SW 1271 (cell line): ENCODE data around the gene DPYSL4.

ENCODE experiments used
- DNase-seq, 2 experiments: peaks; one replicate each; lab custom pipeline; 2025; lab: John Stamatoyannopoulos, UW

The DPYSL4 gene

DNA sequence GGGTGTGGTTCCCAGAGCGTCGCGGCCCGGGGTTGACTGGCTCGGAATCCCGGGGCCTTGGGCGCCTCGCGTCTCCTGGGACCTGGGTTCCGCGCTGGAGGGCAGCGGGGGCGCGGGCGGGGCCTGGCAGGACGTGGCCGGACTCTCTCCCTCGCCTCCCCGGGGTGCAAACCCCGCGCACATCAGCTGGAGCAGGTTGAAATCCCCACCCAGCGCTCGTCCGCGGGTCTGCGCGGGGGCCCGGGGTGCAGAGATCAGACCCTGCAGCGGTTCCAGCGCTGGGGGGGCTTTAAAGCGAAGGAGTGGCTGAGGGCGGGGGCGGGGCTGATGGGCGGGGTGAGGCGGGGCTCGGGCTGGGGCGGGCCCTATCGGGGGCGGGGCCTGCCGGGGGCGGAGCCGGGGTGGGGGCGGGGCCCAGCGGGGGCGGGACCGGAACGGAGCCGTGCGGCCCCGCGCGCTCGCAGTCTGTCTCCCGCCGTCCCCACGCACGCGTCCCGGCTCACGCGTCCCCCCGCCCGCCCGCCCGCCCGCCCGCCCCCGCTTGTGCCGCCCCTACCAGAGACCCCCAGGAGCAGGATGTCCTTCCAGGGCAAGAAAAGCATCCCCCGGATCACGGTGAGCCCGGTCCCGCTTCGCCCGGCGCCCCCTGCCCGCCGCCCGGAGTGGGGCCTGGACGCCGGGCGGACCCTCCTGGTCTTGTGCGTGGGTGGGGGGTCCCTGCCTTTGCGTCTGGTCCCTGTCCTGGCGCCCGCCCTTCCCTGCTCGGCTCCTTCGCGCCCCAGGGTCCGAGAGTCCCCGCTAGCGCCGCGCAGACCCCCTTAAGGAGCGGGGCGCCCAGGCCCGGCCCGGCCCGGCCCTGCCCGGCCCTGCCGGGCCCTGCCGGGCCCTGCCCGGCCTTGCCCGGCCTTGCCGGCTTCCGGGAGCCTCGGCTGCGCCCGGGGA lies at the start of gene DPYSL4:
TSS of gene DPYSL4 (plus strand) at position 461 of the 942 bp plus-strand sequence. CDS start at position 577, 116 bp downstream.
- DNase-seq: no peak

DNA sequence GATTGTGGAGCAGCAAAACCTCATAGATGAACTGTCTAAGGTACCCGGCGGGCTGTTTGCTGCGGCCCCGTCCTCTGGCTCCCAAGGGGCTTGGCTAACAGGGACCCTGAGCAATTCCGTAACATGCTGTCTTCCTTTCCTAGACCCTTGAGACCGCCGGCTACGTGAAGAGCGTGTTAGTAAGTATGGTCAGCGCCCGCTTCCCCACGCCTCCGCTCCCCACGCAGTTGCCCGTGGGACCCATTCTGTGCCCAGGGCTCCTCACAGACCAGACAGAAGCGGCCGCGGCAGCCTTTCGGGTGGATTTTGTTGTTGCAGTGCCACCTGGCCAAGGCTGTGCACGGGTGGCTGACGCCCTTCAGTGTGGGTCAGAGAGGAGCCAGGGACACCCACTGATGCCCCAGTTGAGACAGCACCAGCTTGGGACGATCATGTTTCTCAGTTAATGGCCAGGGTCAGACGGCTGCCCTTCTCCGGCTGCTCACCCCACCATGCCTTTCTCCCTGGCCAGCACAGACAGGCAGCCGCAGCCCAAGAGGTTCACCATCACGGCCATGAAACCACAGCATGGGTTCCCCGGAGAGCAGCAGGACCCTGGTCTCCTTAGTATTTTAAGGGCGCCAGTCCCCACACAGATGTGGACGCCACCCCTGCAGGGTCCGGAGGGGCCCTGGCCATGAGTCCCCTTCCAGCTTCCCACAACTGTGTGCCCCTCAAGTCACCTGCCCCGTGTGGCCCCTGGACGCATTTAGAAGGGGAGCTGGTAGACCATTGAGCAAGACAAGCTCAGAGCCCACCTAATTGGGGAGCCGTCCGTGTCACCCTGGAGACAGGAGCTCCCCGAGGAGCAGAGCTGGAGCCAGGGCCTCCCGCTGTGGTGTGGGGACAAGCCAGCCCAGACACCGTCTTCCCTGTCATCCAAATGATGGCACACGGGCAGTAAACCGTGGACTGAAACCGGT lies 49.4 kb upstream of the DPYSL4 start:
- no peak for DNase-seq

DNA sequence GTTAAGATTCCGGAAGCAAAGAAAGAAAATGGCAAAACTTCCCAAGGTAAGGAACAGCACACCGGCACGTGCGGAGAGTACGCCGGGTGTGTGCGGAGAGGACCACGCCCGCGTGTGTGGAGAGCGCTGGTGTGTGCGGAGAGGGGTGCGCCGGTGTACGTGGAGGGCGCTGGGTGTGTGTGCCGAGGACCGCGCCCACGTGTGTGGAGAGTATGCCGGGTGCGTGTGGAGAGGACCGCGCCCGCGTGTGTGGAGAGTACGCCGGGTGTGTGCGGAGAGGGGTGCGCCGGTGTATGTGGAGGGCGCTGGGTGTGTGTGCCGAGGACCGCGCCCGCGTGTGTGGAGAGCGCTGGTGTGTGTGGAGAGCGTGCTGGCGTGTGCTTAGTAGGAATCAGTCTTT lies 48.6 kb upstream of the DPYSL4 start:
- DNase-seq: no peak

DNA sequence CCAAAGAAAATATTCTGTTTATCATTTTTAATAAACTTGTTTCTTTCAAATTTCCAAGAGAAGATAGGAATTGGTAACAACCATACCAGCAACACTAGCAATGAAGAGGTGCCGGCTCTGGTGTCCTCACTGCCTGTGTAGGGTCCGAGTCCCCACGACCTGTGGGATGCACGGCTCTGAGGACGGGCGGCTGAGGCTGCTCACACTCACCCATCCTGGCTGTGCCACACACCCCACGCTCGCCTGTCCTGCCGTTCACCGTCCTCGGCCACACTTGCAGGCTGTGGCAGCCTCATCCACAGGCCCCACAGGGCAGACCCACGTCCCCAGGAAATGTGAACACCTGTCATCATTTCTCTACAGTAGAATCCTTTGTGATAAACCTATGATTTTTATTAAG lies 48.2 kb upstream of the DPYSL4 start:
- no peak for DNase-seq

DNA sequence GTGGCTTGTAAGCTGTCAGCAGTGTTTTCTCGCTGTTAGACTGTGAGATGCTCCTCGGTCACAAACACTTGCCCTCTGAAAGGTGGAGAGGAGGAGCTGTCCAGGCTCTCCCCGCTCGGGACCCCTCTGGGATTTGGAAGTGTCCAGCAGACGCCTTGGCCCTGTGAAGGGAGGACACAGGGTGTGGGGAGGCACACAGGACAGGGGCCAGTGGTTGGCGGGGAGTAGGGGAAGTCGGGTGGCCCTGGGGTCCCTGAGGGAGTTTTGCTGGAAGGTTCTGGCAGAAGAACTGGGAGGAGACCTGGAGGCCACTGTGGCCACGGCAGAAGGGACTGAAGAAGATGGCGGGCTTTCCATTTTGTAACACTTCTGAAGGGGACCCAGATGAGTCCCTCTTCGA lies 47.2 kb upstream of the DPYSL4 start:
- no peak for DNase-seq

DNA sequence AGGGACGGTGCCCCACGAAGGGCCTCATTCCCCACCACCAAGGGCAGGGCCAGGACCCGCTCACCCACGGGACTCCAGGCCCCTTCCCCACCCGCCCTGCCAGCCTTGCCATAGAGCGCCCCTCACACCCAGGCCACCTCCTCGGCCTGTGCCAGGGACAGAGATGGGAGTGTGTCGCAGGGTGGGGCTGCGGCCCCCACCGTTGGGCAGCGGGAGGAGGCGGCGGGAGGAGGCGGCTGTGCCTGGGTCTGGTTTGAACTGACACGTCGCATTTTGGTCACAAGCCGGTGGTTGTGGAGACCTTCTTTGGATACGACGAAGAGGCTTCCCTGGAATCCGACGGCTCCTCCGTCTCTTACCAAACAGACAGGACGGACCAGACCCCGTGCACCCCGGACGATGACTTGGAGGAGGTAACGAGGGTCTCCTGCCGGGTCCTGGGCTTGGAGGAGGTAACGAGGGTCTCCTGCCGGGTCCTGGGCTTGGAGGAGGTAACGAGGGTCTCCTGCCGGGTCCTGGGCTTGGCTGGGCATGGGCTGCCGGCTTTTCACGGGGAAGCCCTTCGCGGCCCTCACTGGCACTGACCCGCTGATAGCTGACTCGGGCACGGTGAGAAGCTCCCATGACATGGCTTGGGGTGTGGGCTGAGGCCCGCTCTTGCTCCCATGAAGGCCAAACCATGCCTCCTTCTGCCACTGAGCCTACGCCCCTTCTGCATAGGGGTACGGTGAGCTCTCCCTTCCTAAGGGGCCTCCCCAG lies 46.4 kb upstream of the DPYSL4 start:
- no peak for DNase-seq

DNA sequence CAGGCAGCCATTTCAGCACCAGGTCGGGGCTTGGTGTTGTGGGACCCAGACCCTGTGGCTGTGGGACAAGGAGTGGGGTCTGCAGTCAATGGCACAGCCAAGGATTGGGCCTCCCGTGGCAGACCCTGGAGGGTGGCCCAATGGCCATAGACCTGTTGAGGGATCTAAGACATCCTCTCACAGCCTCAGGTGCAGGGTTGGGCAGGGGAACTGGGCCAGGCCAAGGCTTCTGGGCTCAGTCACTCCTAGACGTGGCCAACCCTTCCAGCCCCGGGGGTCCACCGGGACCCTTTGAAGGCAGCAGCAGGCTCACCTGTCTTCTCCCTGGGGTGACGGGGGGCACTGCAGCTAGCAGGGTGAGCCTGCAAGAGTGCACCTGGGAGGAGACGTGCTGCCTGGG lies 45.7 kb upstream of the DPYSL4 start:
- no peak for DNase-seq

DNA sequence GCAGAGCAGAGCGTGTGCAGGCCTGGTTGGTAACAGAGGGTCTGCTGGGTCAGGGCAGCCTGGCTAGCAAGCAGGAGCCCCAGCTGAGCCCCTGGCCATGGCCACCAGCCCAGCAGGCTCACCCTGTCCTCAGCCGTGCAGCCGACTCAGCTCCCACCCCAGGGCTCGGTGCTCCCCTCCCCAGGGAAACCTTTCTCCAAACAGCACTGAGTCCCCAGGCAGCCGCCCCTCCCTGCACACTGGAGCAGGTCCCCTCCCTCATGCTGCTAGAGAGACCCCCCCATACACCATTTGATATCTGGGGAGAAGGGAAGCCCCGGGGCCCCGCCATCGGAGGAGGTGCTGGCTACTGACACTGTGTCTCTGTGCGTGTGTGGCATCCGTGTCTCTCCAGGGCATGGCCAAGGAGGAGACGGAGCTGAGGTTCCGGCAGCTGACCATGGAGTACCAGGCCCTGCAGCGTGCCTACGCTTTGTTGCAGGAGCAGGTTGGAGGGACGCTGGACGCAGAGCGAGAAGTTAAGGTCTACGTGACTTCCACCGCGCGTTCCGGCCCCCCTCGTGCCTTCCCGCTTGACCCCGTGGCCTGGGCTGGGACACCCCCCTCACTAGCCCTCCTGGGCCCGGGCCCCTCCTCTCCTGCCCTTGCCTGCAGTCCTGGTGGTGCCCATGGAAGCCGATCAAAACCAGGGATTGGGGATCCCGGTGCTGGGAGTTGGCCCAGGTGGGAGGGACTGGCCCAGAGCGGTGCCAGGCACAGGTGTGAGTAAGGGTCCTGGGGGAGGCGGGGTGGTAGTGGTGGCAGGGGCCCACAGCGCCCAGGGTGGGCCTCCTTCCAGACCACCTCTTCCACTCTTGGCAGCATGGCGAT lies 45.0 kb upstream of the DPYSL4 start:
- DNase-seq: no peak

DNA sequence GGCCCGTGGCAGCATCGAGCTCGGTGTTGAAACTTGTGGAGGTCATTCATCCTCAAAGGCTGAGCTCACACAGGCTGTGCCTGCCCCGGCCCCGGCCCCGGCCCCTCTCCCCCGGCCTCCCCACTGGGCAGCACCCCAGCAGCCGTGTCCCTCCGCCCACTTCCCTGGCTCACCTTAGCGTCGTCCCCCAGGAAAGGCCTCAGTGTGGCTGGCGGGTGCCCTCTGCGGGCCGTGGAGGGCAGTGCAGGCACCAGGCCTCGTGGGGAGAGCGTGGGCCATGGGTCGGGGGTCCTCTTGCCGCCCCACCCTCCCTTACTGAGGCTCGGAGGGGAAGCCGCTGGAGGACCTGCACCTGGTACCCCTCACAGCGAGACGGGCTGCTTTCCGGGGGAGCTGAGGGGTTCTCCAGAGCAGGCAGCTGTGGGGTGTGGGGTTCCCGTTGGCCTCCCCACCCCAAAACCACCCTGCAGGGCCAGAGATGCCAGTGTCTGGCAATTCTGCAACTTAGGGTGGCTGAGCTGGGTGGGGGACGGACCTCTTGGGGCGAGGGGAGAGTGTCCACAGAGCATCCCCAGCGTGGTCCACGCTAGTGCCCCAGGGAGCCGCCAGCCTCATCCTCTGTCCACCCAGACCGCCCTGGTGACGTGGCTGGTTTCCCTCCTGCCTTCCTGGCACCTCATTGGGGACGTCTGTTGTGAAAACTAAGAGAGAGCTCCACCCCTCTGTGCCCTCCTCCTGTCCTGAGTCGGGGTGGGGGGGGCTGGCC lies 44.2 kb upstream of the DPYSL4 start:
- DNase-seq: no peak

DNA sequence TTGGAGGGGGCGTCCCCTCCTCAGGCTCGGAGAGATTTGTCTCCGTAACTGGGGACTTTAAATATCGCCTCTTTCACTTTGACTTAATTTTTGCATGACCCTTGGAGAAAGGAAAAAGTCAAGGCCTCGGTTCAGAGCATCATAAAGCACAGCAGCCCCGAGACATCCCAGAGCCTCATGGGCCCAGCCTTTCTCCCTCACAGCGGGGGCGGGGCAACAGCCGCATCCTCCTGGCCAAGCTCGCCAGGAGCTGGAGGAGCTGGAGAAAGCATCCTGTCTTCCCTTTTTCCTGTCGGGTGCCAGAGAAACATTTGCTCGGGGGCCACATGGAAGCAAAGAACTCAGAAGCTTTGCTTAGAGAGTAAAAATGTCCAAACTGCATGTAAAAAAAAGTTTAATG lies 43.6 kb upstream of the DPYSL4 start:
- no peak for DNase-seq

DNA sequence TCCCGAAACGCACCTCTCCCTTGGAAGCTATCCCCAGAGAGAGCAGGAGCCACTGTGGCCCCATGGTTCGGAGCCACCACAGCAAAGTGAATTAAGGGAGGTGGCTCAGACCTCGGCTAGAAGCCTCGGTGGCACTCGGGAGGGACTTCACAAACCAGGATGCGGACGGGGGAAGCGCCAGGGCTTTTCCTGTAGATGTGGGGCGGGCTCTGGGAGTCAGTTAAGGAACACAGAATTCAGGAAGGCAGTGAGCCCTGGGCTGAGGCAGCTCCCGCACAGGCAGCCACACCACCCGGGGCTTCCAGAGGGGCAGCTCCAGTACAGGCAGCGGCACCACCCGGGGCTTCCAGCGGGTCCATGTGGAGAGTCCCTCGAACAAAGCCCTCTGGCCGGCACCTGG lies 42.7 kb upstream of the DPYSL4 start:
- DNase-seq: no peak

DNA sequence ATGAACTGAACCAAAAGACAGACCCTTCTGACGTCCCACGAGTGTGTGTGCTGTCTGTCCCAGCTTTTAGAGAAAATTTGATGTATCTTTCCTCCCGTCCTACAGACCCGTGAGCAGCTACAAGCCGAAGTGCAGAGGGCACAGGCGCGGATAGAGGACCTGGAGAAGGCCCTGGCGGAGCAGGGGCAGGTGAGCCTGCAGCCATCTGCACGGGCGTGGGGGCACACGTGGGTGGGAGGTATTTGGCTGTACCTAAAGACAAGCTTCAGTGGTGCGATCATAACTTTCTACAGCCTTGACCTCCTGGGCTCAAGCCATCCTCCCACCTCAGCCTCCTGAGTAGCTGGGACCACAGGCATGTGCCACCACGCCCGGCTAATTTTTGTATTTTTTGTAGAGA lies 41.7 kb upstream of the DPYSL4 start:
- DNase-seq: no peak

DNA sequence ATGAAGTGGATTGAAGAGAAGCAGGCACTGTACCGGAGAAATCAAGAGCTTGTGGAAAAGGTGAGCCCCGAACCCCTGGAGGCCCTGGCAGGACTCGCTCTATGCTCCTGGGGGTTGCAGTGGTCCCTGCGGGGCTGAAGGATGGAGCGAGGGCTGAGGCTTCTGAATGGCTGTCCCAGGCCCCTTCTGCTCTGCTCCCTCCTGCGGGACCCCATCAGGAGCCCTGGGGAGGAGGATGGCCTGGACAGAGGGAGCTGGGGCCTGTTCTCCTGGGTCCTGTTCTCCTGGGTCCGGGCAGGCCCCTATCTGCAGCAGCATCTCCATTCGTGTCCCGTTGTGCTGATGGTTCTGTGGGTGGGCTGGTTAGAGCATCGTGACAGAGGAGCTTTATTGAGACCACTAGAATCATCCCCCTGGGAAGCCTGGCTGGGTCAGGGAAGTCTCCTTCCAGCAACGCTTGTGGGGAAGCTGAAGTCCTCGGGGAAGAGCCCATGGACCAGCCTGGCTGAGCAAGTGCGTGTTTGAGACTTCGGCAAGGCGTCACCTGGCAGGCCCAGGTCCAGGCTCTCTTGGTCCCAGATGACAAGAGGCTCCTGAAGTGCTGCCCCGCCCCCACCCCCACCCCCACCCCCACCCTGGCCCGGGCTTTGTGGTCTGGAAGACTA lies 41.1 kb upstream of the DPYSL4 start:
- DNase-seq: no peak

DNA sequence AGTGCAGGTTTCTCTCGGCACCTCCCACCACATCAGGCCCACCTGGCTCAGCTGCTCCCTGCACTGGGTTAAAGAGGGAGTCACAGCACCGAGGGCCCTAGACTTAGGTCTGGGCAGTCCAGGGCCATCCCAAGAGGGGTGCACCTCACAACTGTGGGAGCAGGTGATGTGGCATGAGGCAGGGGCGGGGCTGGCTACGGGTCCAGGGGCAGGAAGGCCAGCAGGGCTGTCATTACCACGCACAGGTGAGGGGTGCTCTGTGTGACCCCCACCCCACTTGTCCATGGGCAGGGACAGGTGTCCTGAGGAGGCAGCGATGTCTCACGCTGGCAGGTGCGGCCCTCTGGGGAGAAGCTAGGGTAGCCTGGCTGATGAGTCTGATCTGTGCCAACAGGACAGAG lies 40.5 kb upstream of the DPYSL4 start:
- no peak for DNase-seq

DNA sequence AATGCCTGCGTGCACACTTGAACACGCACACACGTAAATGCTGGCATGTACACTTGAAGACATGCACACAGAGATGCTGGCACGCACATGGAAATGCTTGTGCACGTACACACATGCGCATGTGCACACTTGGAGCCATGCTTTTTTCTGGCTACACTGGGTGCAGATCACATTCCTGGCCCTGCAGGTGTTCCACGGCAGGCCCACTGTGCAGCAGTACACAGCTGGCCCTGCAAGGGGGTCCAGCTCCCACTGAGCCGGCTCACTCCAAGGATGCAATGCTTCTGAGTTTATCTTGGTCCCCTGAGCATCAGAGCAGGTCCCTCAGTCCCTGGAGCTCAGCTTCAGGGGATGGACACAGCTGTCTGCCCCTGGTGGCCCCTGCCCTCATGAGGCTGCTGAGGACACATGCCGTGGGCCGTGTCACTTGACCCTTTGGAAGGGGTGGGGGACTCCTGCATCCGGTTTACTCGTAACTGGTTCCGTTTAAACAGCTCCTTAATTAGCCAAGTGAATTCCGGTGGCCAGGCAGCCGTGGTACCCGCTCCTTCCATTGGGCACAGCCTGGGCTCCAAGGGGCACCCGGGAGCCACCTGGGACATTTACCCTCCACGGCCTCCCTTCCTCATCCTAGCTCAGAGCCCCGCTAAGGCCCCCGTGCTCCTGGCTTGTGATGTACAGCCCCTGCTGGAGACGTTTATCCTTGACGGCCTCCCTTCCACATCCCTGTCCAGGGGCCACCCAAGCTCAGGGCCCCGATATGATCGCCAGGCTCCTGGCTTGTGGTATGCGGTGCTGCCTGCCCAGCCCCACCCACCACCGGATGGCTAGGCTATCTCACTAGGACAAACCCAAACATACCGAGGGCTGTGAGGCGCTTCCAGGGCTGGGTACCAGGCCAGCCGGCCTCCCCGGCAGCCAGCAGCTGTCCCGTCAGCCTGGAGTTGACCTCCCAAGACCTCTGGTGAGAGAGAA lies 39.5 kb upstream of the DPYSL4 start:
- DNase-seq: no peak

DNA sequence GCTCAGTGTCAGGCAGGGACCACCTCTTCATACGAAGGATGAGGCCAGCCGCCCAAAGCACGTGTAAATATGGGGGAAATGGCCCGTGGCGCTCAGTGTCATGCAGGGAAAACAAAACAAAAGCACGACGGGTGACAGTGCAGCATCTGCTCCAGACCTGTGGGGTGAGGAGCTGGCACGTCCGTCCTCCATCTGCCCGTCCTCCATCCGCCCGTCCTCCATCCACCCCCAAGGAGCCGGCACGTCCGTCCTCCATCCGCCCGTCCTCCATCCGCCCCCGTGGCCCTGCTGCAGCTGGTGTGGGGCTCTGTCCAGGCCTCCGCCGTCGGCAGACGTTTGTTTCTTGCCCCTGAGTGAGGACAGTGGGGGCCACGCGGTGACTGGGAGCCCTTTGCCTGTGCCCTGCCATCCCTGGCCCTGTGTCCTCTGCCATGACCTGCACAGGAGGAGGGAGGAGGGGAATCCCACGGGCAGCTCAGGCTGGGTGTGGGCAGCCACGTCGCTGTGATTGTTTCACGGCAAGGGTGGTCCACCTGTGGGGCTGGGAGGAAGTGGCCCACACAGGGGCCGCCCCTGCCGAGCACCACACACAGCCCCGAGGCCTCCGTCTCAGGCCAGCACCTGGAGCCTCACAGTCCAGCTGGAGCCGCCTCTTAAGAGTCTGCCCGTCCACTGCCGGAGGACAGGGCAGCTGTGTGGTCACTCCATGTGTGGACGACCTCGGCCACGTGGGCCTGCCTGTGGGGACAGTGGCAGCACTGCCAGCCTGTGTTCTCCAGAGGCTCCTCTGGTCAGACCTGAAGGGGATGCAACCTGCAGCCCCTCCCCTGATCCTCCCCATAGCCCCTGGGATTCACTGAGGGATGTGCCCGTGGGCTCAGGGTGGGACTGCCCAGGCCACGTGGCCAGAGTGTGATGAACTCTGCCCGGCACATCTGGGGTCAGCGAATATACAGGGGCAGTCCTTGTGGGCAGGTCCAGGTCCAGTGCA lies 38.2 kb upstream of the DPYSL4 start:
- no peak for DNase-seq

DNA sequence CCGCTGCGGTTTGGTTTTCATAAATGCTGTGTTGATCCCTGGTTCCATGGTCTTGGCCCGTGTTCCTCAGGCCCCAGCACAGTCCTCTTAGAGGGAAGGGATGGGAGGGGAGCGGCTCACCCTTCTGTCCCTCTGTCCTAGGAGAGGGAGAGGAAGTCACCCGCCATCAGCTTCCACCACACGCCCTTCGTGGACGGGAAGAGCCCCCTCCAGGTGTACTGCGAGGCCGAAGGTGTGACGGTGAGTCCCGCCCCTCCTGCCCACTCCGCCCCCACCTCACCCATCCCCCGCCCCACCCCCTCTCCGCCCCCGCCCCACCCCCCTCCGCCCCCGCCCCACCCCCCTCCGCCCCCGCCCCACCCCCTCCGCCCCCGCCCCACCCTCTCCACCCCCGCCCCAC lies 37.5 kb upstream of the DPYSL4 start:
- DNase-seq: no peak
